ENCODE measurements around the gene CCNA1.

DNA sequence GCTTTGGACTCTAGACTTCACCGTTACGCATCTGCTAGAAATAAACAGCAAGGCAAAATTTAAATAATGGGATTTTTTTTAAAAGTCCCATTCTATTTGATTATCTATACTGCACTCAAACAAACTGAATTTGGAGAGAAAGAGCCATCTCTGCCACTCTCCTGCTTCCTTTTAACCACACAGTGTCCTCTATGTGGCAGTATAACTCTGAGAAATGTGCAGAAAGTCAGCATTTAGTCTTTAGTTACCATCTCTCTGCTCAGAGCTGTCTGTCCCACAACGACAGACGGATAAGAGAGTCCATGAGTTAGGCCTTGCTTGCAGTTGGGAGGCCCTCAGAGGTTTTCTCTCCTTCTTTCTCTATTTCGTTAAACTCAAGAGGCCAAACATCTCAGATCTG lies 21.2 kb downstream of the CCNA1 start:
- TF ChIP-seq, protein P1, sequence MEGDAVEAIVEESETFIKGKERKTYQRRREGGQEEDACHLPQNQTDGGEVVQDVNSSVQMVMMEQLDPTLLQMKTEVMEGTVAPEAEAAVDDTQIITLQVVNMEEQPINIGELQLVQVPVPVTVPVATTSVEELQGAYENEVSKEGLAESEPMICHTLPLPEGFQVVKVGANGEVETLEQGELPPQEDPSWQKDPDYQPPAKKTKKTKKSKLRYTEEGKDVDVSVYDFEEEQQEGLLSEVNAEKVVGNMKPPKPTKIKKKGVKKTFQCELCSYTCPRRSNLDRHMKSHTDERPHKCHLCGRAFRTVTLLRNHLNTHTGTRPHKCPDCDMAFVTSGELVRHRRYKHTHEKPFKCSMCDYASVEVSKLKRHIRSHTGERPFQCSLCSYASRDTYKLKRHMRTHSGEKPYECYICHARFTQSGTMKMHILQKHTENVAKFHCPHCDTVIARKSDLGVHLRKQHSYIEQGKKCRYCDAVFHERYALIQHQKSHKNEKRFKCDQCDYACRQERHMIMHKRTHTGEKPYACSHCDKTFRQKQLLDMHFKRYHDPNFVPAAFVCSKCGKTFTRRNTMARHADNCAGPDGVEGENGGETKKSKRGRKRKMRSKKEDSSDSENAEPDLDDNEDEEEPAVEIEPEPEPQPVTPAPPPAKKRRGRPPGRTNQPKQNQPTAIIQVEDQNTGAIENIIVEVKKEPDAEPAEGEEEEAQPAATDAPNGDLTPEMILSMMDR (IDR thresholded peaks at IDR 0.05 in 2 of 3, conservative IDR thresholded peaks at IDR 0.05 in 1 of 3; ENCODE audit: borderline replicate concordance in 1 of 3, insufficient read depth in 1 of 3, low read depth in 2 of 3, low read length in 2 of 3): no peak; a peak in 1 of 6 replicates
- TF ChIP-seq RAD21 (IDR thresholded peaks at IDR 0.05; ENCODE audit: low read depth): no peak
- no peak for TF ChIP-seq POLR2AphosphoS5 (IDR thresholded peaks at IDR 0.05; ENCODE audit: low read depth, low read length)
- TF ChIP-seq, protein P2, sequence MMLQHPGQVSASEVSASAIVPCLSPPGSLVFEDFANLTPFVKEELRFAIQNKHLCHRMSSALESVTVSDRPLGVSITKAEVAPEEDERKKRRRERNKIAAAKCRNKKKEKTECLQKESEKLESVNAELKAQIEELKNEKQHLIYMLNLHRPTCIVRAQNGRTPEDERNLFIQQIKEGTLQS (IDR thresholded peaks at IDR 0.05): no peak
- TF ChIP-seq YY1 (IDR thresholded peaks at IDR 0.05; ENCODE audit: extremely low read depth, insufficient replicate concordance, low read depth, low read length): no peak
- TF ChIP-seq EZH2phosphoT487 (IDR thresholded peaks at IDR 0.05; ENCODE audit: borderline replicate concordance): no peak
- TF ChIP-seq ZNF274 (IDR thresholded peaks at IDR 0.05; ENCODE audit: low read depth, low read length): no peak
- no peak for TF ChIP-seq POLR2A (IDR thresholded peaks at IDR 0.05; ENCODE audit: borderline replicate concordance, extremely low read depth, insufficient read depth, insufficient read length)
